ENCODE data around the gene GRHL1. TPM values are rescaled to one million over a fixed set of nuclear protein-coding genes. Genes with fewer than 3 reads are reported as not detected.
A peak's percentile ranks its signal among the peaks of the same experiment; 100 is the strongest.

Gene GRHL1
- total and polyA plus RNA-seq, 12 donors = 0.57 to 2.6 (median 1.2) TPM; not detected in 1

DNA sequence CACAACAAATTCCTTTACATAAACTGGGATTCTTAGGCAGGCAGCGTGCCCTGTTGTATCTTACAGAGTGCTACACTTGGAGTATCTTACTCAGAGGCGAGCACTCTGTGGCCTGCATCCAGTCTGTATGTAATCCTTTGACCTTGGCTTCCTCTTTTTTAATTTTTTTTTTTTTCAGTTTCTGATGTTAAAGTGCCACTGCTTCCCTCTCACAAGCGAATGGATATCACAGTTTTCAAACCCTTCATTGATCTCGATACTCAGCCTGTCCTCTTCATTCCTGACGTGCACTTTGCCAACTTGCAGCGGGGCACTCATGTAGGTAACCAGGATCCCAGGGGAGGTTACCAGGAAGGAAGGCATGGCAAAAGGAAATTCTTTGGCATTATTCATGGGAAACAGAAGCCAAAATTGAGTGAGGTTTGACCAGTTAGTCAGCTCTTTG is 40.4 kb downstream of the GRHL1 start:
- no peaks in the 10 kb centered on the region for H3K36me3 ChIP-seq (replicated peaks in 1 of 2)
- whole genome bisulfite sequencing, 4 donors = 39 to 52% (median 43%) methylated on average over 6 of the region's 6 CpGs
- H3K27me3 ChIP-seq = no peaks in the 10 kb centered on the region
- DNase-seq = peak in 6 of 7 donors; percentile 47 to 77 (median 67)
- H3K4me1 ChIP-seq (replicated peaks in 1 of 2) = peaks cover 12 to 35% of the 10 kb centered on the region in 2 donors
- H3K9me3 ChIP-seq (replicated peaks in 1 of 3) = no peaks in the 10 kb centered on the region
- intact Hi-C loops (cut with DNase I) = no loop called here
- H3K27ac ChIP-seq = peak overlapping the region in 4 of 5 donors; percentile 30 to 64 (median 52)
- TF ChIP-seq POLR2A (IDR thresholded peaks at IDR 0.05) = no peak
- TF ChIP-seq, protein P1, sequence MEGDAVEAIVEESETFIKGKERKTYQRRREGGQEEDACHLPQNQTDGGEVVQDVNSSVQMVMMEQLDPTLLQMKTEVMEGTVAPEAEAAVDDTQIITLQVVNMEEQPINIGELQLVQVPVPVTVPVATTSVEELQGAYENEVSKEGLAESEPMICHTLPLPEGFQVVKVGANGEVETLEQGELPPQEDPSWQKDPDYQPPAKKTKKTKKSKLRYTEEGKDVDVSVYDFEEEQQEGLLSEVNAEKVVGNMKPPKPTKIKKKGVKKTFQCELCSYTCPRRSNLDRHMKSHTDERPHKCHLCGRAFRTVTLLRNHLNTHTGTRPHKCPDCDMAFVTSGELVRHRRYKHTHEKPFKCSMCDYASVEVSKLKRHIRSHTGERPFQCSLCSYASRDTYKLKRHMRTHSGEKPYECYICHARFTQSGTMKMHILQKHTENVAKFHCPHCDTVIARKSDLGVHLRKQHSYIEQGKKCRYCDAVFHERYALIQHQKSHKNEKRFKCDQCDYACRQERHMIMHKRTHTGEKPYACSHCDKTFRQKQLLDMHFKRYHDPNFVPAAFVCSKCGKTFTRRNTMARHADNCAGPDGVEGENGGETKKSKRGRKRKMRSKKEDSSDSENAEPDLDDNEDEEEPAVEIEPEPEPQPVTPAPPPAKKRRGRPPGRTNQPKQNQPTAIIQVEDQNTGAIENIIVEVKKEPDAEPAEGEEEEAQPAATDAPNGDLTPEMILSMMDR (IDR thresholded peaks at IDR 0.05) = no peak
- H3K4me3 ChIP-seq = no peak overlapping the region

DNA sequence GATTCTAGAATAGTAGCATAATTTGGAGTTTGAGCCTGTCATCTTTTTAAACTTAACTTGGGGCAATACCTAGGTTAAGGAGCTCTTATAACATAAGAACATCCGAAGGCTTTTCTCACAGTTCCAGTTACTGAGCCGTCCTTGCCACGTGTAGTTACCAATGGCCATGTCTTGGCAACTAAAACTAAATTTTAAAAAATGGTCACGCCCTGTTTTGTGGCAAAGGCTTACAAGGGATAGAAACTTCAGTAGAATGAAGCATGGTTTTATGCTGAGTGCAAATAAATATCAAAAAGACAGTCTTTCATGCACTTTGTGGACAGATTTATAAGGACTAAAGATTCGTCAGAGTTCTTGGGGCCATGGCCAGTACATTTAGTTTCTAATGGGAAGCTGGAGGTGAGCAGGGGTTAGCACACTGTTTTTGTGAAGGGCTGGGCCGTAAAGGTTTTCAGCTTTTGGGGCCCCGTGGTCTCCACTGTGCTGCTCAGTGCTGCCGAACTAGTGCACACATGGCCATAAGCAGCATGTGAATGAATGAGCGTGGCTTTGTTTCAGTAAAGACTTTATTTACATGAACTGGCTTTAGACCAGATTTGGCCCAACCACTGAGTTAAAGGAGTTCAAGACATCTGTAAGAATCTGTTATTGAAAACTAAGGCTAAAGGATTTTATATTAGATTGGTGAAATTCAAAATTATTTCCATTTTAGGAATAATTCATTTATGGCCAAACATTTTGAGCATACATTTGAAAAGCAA is 41.1 kb downstream of the GRHL1 start:
- TF ChIP-seq, protein P1 (IDR thresholded peaks at IDR 0.05) = no peak
- TF ChIP-seq POLR2A (IDR thresholded peaks at IDR 0.05) = no peak
- Histone ChIP-seq H3K4me1 (replicated peaks in 1 of 2) (peaks cover 12 to 35% of the 10 kb centered on the region in 2 donors), H3K27me3 (no peaks in the 10 kb centered on the region), H3K27ac (peak overlapping the region in 2 of 5 donors; percentile 31 to 64), H3K9me3 (replicated peaks in 1 of 3) (no peaks in the 10 kb centered on the region), H3K36me3 (replicated peaks in 1 of 2) (no peaks in the 10 kb centered on the region), H3K4me3 (no peak overlapping the region)
- intact Hi-C loops (cut with DNase I) = no loop called here
- no peak for DNase-seq
- 80 to 88% (median 87%) methylated on average over 9 of the region's 9 CpGs for WGBS, 4 donors

DNA sequence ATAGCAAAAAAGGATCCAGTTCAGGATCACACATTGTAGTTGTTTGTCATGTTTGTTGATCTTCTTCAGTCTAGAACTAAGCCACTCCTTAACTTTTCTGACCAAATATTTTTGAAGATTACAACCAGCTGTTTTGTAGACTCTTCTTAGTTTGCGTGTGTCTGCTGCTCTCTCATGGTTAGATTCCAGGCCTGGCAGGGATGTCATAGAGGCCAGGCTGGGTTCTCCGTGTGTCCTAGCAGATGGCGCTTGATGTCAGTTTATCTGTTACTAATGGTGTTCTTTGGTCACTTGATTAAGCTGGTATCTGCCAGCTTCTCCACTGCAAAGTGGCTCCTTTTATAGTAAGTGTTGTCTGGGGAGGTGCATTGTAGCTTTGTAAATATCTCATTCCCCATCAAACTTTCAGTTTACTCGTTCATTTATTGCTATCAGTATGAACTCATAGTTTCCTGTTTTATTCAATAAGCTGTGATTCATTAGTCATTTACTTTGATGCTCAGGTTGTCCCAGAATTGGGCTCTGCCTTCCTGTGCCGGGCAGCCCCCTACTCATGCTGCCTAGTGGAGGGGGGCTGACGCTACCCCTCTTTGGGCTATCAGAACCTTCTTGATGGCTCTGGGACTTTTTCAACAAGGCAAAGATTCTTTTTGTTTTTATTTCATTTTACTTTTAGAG is 42.1 kb downstream of the GRHL1 start:
- peak overlapping the region in 2 of 5 donors; percentile 31 to 64 for H3K27ac ChIP-seq
- no peaks in the 10 kb centered on the region for H3K27me3 ChIP-seq
- H3K36me3 ChIP-seq (replicated peaks in 1 of 2) = no peaks in the 10 kb centered on the region
- no peak overlapping the region for H3K4me3 ChIP-seq
- 59 to 80% (median 63%) methylated on average over 6 of the region's 6 CpGs for WGBS, 4 donors
- no peak for TF ChIP-seq POLR2A (IDR thresholded peaks at IDR 0.05)
- TF ChIP-seq, protein P1 (IDR thresholded peaks at IDR 0.05) = no peak
- intact Hi-C loops (cut with DNase I) = no loop called here
- no peaks in the 10 kb centered on the region for H3K9me3 ChIP-seq (replicated peaks in 1 of 3)
- DNase-seq = peak in 2 of 7 donors; percentile 22 to 82
- peaks cover 12 to 35% of the 10 kb centered on the region in 2 donors for H3K4me1 ChIP-seq (replicated peaks in 1 of 2)

DNA sequence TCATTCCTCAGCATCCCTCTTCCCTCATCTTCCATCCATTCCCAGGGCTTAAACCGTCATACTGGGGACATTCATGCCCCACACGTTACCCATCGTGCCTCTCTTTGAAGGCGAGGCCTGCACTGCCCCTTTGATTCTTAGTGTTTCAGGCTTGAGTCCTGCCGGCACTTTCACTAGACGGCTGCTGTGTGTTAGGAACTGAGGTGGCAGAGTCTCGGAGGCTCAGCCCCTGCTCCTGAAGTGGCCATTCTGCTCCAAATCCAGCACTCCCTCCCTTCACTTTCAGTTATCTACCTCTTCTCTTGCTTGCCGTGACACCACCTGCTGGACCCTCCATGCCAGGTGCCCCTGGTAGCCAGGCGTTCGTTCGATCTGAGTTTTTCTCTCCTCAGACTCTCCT is 43.0 kb downstream of the GRHL1 start:
- Histone ChIP-seq H3K4me3 (no peak overlapping the region), H3K36me3 (replicated peaks in 1 of 2) (no peaks in the 10 kb centered on the region), H3K27me3 (no peaks in the 10 kb centered on the region), H3K9me3 (replicated peaks in 1 of 3) (no peaks in the 10 kb centered on the region), H3K4me1 (replicated peaks in 1 of 2) (peaks cover 12 to 35% of the 10 kb centered on the region in 2 donors), H3K27ac (peak overlapping the region in 2 of 5 donors; percentile 42 to 64)
- TF ChIP-seq, protein P1 (IDR thresholded peaks at IDR 0.05) = no peak
- TF ChIP-seq POLR2A (IDR thresholded peaks at IDR 0.05) = no peak
- DNase-seq = peak in 2 of 7 donors; percentile 16 to 36
- WGBS, 4 donors = 95 to 98% (median 96%) methylated on average over 11 of the region's 11 CpGs
- intact Hi-C loops (cut with DNase I) = no loop called here
